Panc1 (cell line): ENCODE results near the gene GALT. TPM values are rescaled to one million over a fixed set of nuclear protein-coding genes. Genes with fewer than 3 reads are reported as not detected.

ENCODE experiments used
- ATAC-seq: fragments of 200-7000 bp; cut with Tn5 transposase; 2 replicates; pipeline ENCODE4 v1.9.1; 2020; ENCODE audit warnings: mild to moderate bottlenecking, moderate library complexity
- BruUV-seq: library from RNA; stranded (reverse); fragments of 400-500 nt; replicated peaks from 2 replicates; lab custom pipeline; 2021; lab: Mats Ljungman, UMichigan
- CTCF ChIA-PET: fragments of 300-600 bp; sonication (Branson Sonifier 250); formaldehyde crosslinking; loops from one replicate; lab custom pipeline; 2022; ENCODE audit warnings: antibody characterized with exemption; lab: Charles Lee
- POLR2A ChIA-PET: fragments of 300-600 bp; sonication (Branson Sonifier 250); formaldehyde crosslinking; loops from one replicate; lab custom pipeline; 2022; ENCODE audit warnings: antibody characterized with exemption; lab: Charles Lee
- DNase-seq: peaks from one replicate; pipeline ENCODE4 v3.0.0-alpha.2; 2010; ENCODE audit warnings: low read depth, low spot score
- H3K27ac ChIP-seq: 2 replicates; pipeline ENCODE4 v1.5.1; 2011; ENCODE audit warnings: mild to moderate bottlenecking, low read length, inconsistent platforms
- H3K27me3 ChIP-seq: fragments of 200-500 bp; sonication (Bioruptor generic); 2 replicates; pipeline ENCODE4 v1.6.0; 2014; ENCODE audit warnings: low read length, inconsistent platforms; ENCODE audit not compliant: control insufficient read depth, insufficient read depth
- H3K36me3 ChIP-seq: fragments of 200-500 bp; sonication (Bioruptor generic); 2 replicates; pipeline ENCODE4 v1.5.1; 2014; ENCODE audit warnings: inconsistent platforms, mild to moderate bottlenecking, low read length, moderate library complexity; ENCODE audit not compliant: control insufficient read depth, insufficient read depth
- H3K4me1 ChIP-seq: 2 replicates; pipeline ENCODE4 v1.5.1; 2011; ENCODE audit warnings: inconsistent platforms, mild to moderate bottlenecking, low read length, moderate library complexity; ENCODE audit not compliant: control insufficient read depth, insufficient read depth
- H3K4me3 ChIP-seq, 2 experiments: 2 replicates each; pipeline ENCODE4 v1.5.1; 2011 to 2012; ENCODE audit warnings: low read depth in 2 of 2, low read length in 2 of 2, mild to moderate bottlenecking in 2 of 2, inconsistent platforms in 1 of 2, moderate library complexity in 1 of 2
- H3K9me3 ChIP-seq: fragments of 200-500 bp; sonication (Bioruptor generic); 2 replicates; pipeline ENCODE4 v1.5.1; 2014; ENCODE audit warnings: low read depth, mild to moderate bottlenecking, inconsistent platforms, low read length, moderate library complexity; ENCODE audit not compliant: control insufficient read depth, insufficient read depth
- SIN3A ChIP-seq: IDR thresholded peaks from 2 replicates; pipeline ENCODE4 v1.6.1; 2012; ENCODE audit warnings: low read depth, mild to moderate bottlenecking, low read length, moderate library complexity, borderline replicate concordance; ENCODE audit not compliant: insufficient read depth
- TCF7L2 ChIP-seq: IDR thresholded peaks from 2 replicates; pipeline ENCODE4 v1.6.1; 2011; ENCODE audit warnings: mild to moderate bottlenecking, low read depth, low read length, inconsistent platforms
- in situ Hi-C: cut with HindIII; loops from 2 replicates; pipeline ENCODE4 v1.10.0; 2016; ENCODE audit warnings: low sequenced_read_pairs, low pct_unique_long_range_greater_than_20kb
- intact Hi-C: fragments of 100-400 bp; cut with micrococcal nuclease; formaldehyde crosslinking; loops from one replicate; pipeline ENCODE4 v1.10.0; 2022; ENCODE audit not compliant: unreplicated experiment
- total RNA-seq: library from RNA; stranded (reverse); gene quantifications from one replicate; pipeline ENCODE4 v1.2.1, GENCODE V29; 2021; ENCODE audit not compliant: unreplicated experiment
- TF ChIP-seq, protein P1 (sequence below): fragments of 450-650 bp; IDR thresholded peaks from 2 replicates; pipeline ENCODE4 v1.5.1; 2017; ENCODE audit warnings: mild to moderate bottlenecking
- TF ChIP-seq, protein P2 (sequence below), 2 experiments: IDR thresholded peaks; 2 replicates each; pipeline ENCODE4 v1.6.1; 2011 to 2012; ENCODE audit warnings: low read depth in 2 of 2, control low read depth in 1 of 2, low read length in 1 of 2, mild to moderate bottlenecking in 1 of 2, moderate library complexity in 1 of 2; ENCODE audit not compliant: insufficient read depth in 1 of 2

Gene GALT
- total RNA-seq, 1 experiment from 2014 or later = 42.5 TPM

DNA sequence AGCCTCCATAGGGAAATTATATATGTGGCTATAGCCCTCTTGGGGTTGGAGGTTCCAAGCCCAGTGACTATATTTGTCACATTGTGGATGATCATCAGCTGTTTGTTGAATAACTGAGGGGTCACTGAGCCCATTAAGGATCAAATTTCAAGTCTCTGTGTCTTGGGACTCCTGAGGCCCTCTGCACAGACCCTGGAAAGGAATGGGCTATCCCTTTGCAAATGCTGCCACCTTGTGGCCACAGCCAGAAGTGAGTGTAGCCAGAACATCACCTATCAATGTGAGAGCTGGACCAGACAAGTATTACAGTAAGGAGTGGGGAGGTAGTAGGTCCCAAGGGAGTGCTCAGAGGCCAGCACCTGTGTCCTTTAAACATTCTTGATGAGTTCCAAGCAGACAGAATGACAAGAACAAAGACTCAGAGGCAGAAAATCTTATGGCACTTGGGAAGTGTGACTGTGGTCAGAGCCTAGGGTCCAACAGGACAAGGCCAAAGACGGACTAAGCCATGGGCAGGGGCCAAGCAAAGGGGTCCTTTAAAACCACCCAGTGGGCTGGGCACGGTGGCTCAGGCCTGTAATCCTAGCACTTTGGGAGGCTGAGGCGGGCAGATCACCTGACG, 42.8 kb upstream of the GALT start:
- no peaks in the 10 kb centered on the region for H3K27me3 ChIP-seq
- in situ Hi-C loops (no loop called here), intact Hi-C loops (no loop called here)
- no peaks in the 10 kb centered on the region for H3K36me3 ChIP-seq
- no peaks in the 10 kb centered on the region for H3K9me3 ChIP-seq
- no peak for TF ChIP-seq TCF7L2
- TF ChIP-seq, protein P1, sequence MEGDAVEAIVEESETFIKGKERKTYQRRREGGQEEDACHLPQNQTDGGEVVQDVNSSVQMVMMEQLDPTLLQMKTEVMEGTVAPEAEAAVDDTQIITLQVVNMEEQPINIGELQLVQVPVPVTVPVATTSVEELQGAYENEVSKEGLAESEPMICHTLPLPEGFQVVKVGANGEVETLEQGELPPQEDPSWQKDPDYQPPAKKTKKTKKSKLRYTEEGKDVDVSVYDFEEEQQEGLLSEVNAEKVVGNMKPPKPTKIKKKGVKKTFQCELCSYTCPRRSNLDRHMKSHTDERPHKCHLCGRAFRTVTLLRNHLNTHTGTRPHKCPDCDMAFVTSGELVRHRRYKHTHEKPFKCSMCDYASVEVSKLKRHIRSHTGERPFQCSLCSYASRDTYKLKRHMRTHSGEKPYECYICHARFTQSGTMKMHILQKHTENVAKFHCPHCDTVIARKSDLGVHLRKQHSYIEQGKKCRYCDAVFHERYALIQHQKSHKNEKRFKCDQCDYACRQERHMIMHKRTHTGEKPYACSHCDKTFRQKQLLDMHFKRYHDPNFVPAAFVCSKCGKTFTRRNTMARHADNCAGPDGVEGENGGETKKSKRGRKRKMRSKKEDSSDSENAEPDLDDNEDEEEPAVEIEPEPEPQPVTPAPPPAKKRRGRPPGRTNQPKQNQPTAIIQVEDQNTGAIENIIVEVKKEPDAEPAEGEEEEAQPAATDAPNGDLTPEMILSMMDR = peak; percentile 92
- no peak overlapping the region for H3K4me3 ChIP-seq
- POLR2A ChIA-PET = interaction anchor here (0.7 kb wide), 1 partner anchor 97 kb away, joined by 4 read pairs; no protein-coding TSS in a partner anchor
- no TSS peak for BruUV-seq
- peak; percentile 92 for ATAC-seq
- CTCF ChIA-PET = interaction anchor here (0.6 to 2.2 kb wide), 16 partner anchors 9 to 420 kb away, joined by 3 to 12 read pairs (median 5); no protein-coding TSS in a partner anchor
- no peak overlapping the region for H3K27ac ChIP-seq
- no peaks in the 10 kb centered on the region for H3K4me1 ChIP-seq
- peak; percentile 48 for DNase-seq

DNA sequence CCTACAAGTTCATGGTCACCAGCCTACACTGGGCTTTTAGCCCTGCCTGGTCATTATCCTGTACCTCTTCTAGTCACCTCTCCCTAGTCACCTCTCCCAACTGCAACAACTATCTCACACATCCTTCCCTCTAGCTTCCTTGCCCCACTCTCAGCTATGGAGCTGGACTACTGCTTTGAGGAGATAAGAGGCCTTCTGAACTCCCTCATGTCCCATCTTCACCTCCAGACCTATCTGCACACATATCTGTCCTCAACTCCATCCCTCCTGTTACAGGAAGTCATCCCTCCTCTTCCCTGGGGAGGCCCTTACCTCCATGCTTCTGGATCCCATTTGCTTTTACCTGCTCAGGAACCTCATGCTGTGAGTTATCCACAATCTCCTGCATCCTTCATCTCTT, 40.3 kb upstream of the GALT start:
- DNase-seq = no peak
- Histone ChIP-seq H3K27me3 (no peaks in the 10 kb centered on the region), H3K4me1 (peaks cover 5% of the 10 kb centered on the region), H3K9me3 (no peaks in the 10 kb centered on the region), H3K4me3 (no peak overlapping the region), H3K36me3 (no peaks in the 10 kb centered on the region), H3K27ac (no peak overlapping the region)
- ChIA-PET POLR2A (interaction anchor here (0.6 kb wide), 1 partner anchor 28 kb away, joined by 3 read pairs; no protein-coding TSS in a partner anchor), CTCF (interaction anchor here (1.0 kb wide), 1 partner anchor 15 kb away, joined by 3 read pairs; no protein-coding TSS in a partner anchor)
- ATAC-seq = no peak
- TF ChIP-seq SIN3A = no peak
- TF ChIP-seq, protein P2, sequence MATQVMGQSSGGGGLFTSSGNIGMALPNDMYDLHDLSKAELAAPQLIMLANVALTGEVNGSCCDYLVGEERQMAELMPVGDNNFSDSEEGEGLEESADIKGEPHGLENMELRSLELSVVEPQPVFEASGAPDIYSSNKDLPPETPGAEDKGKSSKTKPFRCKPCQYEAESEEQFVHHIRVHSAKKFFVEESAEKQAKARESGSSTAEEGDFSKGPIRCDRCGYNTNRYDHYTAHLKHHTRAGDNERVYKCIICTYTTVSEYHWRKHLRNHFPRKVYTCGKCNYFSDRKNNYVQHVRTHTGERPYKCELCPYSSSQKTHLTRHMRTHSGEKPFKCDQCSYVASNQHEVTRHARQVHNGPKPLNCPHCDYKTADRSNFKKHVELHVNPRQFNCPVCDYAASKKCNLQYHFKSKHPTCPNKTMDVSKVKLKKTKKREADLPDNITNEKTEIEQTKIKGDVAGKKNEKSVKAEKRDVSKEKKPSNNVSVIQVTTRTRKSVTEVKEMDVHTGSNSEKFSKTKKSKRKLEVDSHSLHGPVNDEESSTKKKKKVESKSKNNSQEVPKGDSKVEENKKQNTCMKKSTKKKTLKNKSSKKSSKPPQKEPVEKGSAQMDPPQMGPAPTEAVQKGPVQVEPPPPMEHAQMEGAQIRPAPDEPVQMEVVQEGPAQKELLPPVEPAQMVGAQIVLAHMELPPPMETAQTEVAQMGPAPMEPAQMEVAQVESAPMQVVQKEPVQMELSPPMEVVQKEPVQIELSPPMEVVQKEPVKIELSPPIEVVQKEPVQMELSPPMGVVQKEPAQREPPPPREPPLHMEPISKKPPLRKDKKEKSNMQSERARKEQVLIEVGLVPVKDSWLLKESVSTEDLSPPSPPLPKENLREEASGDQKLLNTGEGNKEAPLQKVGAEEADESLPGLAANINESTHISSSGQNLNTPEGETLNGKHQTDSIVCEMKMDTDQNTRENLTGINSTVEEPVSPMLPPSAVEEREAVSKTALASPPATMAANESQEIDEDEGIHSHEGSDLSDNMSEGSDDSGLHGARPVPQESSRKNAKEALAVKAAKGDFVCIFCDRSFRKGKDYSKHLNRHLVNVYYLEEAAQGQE (IDR thresholded peaks at IDR 0.05; ENCODE audit: insufficient read depth in 1 of 2, low read depth in 2 of 2, low read length in 1 of 2) = no peak
- TF ChIP-seq TCF7L2 = no peak
- TF ChIP-seq, protein P1 = no peak
- in situ Hi-C loops = no loop called here
- no TSS peak for BruUV-seq
- intact Hi-C loops = no loop called here
